Neural crest cell (in vitro differentiated cells): ENCODE data around the gene MPIG6B. TPM values are rescaled to one million over a fixed set of nuclear protein-coding genes. Genes with fewer than 3 reads are reported as not detected.

ENCODE experiments used
- DNase-seq: peaks from one replicate; pipeline ENCODE4 v3.0.0; 2021; ENCODE audit warnings: low read depth, mixed read lengths, low spot score
- H3K27ac Mint-ChIP-seq: one replicate; pipeline ENCODE4 v1.8.0; 2021; ENCODE audit warnings: mild to moderate bottlenecking, mixed read lengths; ENCODE audit not compliant: unreplicated experiment
- H3K27me3 Mint-ChIP-seq: 2 replicates; pipeline ENCODE4 v1.8.0; 2021; ENCODE audit warnings: low read depth, mild to moderate bottlenecking, mixed read lengths
- H3K36me3 Mint-ChIP-seq: 2 replicates; pipeline ENCODE4 v1.8.0; 2021; ENCODE audit warnings: low read depth, mild to moderate bottlenecking, mixed read lengths
- H3K4me1 Mint-ChIP-seq: 2 replicates; pipeline ENCODE4 v1.8.0; 2021; ENCODE audit warnings: mixed read lengths
- H3K4me3 Mint-ChIP-seq: one replicate; pipeline ENCODE4 v1.8.0; 2021; ENCODE audit warnings: mild to moderate bottlenecking, mixed read lengths
- H3K9me3 Mint-ChIP-seq: 2 replicates; pipeline ENCODE4 v1.8.0; 2021; ENCODE audit warnings: mixed read lengths
- total RNA-seq: library from RNA; stranded (reverse); gene quantifications from 2 replicates; pipeline ENCODE4 v1.2.1, GENCODE V29; 2021
- TF ChIP-seq, protein P1 (sequence below): fragments of 200-600 bp; sonication (generic); conservative IDR thresholded peaks from 2 replicates; pipeline ENCODE4 v1.5.0; 2021; ENCODE audit warnings: antibody characterized with exemption, mild to moderate bottlenecking

Gene MPIG6B
- total RNA-seq, 1 donor from 2014 or later: not detected

GRCh38 chr6:31702405-31702818, 20.8 kb upstream of the MPIG6B start:
- Mint-ChIP-seq H3K4me3 (peak overlapping the region; percentile 94), H3K9me3 (no peaks in the 10 kb centered on the region), H3K4me1 (peaks cover 20% of the 10 kb centered on the region), H3K27me3 (no peaks in the 10 kb centered on the region), H3K36me3 (peaks cover 5% of the 10 kb centered on the region), H3K27ac (peak overlapping the region; percentile 91)
- DNase-seq: no peak
- TF ChIP-seq, protein P1, sequence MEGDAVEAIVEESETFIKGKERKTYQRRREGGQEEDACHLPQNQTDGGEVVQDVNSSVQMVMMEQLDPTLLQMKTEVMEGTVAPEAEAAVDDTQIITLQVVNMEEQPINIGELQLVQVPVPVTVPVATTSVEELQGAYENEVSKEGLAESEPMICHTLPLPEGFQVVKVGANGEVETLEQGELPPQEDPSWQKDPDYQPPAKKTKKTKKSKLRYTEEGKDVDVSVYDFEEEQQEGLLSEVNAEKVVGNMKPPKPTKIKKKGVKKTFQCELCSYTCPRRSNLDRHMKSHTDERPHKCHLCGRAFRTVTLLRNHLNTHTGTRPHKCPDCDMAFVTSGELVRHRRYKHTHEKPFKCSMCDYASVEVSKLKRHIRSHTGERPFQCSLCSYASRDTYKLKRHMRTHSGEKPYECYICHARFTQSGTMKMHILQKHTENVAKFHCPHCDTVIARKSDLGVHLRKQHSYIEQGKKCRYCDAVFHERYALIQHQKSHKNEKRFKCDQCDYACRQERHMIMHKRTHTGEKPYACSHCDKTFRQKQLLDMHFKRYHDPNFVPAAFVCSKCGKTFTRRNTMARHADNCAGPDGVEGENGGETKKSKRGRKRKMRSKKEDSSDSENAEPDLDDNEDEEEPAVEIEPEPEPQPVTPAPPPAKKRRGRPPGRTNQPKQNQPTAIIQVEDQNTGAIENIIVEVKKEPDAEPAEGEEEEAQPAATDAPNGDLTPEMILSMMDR: no peak

DNA sequence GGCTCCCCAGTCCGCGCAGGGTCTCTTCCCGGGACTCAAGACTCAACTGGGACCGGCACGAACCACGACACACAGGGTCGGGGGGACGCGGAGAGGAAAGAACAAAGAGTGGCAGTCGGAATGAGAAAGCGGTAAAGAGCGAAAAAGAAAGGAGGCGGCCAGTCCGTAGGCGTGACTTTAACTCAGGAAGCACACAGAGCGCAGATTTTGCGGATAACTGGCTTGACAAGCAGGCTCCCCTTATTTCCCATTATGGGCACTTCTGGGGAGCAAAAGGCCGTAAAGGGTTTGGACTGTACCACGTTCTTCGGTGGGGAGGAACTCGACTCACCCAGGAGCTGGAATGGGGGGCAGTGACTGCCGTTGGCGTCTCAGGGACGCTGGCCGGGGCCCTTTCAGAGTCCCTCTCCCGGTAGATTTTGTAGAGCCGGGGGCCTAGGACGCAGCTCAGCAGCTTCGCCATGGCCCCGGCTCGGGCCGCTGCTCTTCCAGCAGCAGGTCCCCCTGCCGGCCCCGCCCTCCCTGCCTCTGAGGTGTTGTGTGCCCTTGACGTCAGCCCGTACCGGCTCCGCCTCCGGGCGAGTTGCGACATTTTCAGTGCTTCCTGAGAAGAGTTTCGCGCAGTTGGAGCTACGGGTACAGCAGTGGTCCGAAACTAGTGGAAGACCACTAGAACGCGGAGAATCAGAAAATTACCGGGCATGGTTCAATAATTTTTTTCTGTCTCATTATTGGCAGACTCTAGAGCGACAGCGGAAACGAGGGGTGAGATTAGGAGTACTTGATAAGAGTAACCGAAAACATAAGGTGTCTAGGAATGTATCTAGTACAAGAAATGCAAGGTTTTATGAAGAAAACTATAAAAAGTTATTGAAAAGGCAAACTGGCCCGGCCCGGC, 20.1 kb upstream of the MPIG6B start, which contains the start of gene ABHD16A:
Gene ABHD16A, minus strand, starts transcription at position 506 of the 898 bp plus-strand sequence. Its CDS starts 43 bp downstream, at position 463.
- TF ChIP-seq, protein P1: peak; percentile 20
- Mint-ChIP-seq H3K27ac (peak within 1 kb of the TSS; percentile 91), H3K27me3 (no peaks in the 10 kb centered on the region), H3K9me3 (no peaks in the 10 kb centered on the region), H3K4me3 (peak within 1 kb of the TSS; percentile 94), H3K36me3 (peaks cover under 1% of the 10 kb centered on the region), H3K4me1 (peaks cover 20% of the 10 kb centered on the region)
- peak; percentile 94 for DNase-seq

GRCh38 chr6:31705931-31706330, 17.2 kb upstream of the MPIG6B start:
- TF ChIP-seq, protein P1: no peak
- Mint-ChIP-seq H3K4me1 (peaks cover 18% of the 10 kb centered on the region), H3K36me3 (no peaks in the 10 kb centered on the region), H3K27me3 (no peaks in the 10 kb centered on the region), H3K27ac (no peak overlapping the region), H3K9me3 (no peaks in the 10 kb centered on the region), H3K4me3 (no peak overlapping the region)
- DNase-seq: no peak

- no peaks in the 10 kb centered on the region for H3K27me3 Mint-ChIP-seq
- DNase-seq: no peak
- no peaks in the 10 kb centered on the region for H3K36me3 Mint-ChIP-seq
- no peak within 1 kb of the TSS for H3K27ac Mint-ChIP-seq
- peak within 1 kb of the TSS; percentile 65 for H3K4me3 Mint-ChIP-seq
- peaks cover 11% of the 10 kb centered on the region for H3K4me1 Mint-ChIP-seq
- no peaks in the 10 kb centered on the region for H3K9me3 Mint-ChIP-seq
- TF ChIP-seq, protein P1: no peak
Observed at GRCh38 chr6:31706599-31706998, 16.6 kb upstream of the MPIG6B start, which contains the start of gene LY6G6F. LY6G6F (plus strand) TSS chr6:31706866; CDS start chr6:31706907, 41 bp downstream.

- no peak for DNase-seq
- no peaks in the 10 kb centered on the region for H3K36me3 Mint-ChIP-seq
- TF ChIP-seq, protein P1: no peak
- peaks cover 12% of the 10 kb centered on the region for H3K4me1 Mint-ChIP-seq
- no peak overlapping the region for H3K27ac Mint-ChIP-seq
- H3K4me3 Mint-ChIP-seq: no peak overlapping the region
- H3K9me3 Mint-ChIP-seq: no peaks in the 10 kb centered on the region
- H3K27me3 Mint-ChIP-seq: no peaks in the 10 kb centered on the region
Observed at GRCh38 chr6:31707701-31708100, 15.5 kb upstream of the MPIG6B start.
